ENCODE data around the gene TMEM63C.

DNA sequence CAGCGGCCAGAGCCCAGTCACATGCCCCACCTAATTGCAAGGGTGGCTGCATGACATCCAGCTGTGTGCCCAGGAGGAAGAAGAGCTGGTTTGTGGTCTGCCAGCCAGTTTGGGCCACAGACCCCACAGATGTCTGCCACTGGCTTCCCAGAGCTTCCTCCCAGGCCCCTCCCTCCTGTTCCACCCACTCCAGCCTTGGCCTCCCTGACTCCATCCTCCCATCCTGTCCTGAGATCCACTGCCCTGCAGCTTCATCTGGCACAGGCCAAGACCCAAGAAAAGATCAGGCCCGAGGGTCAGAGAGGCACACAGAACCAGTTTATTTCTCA, 83.6 kb downstream of the TMEM63C start:
- TF ChIP-seq, protein P1, sequence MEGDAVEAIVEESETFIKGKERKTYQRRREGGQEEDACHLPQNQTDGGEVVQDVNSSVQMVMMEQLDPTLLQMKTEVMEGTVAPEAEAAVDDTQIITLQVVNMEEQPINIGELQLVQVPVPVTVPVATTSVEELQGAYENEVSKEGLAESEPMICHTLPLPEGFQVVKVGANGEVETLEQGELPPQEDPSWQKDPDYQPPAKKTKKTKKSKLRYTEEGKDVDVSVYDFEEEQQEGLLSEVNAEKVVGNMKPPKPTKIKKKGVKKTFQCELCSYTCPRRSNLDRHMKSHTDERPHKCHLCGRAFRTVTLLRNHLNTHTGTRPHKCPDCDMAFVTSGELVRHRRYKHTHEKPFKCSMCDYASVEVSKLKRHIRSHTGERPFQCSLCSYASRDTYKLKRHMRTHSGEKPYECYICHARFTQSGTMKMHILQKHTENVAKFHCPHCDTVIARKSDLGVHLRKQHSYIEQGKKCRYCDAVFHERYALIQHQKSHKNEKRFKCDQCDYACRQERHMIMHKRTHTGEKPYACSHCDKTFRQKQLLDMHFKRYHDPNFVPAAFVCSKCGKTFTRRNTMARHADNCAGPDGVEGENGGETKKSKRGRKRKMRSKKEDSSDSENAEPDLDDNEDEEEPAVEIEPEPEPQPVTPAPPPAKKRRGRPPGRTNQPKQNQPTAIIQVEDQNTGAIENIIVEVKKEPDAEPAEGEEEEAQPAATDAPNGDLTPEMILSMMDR (conservative IDR thresholded peaks at IDR 0.05 in 1 of 2, IDR thresholded peaks at IDR 0.05 in 1 of 2; ENCODE audit: extremely low read depth in 1 of 2, insufficient read depth in 1 of 2, low read depth in 1 of 2, low read length in 2 of 2) = no peak
- TF ChIP-seq EZH2 (IDR thresholded peaks at IDR 0.05; ENCODE audit: borderline replicate concordance, low read length) = no peak
